ENCODE results near the gene MAP2K5. TPM values are rescaled to one million over a fixed set of nuclear protein-coding genes. Genes with fewer than 3 reads are reported as not detected.

Gene MAP2K5
- total and polyA plus RNA-seq, 4 donors = 3.8 to 6.4 (median 5.6) TPM

- H3K36me3 ChIP-seq (ENCODE audit: control insufficient read depth in 4 of 4, insufficient read depth in 3 of 4, low read depth in 1 of 4, low read length in 3 of 4) = peaks cover 0 to 6% (median 4%) of the 10 kb centered on the region in 4 donors
- H3K4me3 ChIP-seq (ENCODE audit: low read depth in 1 of 3, low read length in 3 of 3) = no peak overlapping the region
- no peak overlapping the region for H3K9ac ChIP-seq (ENCODE audit: low read depth in 1 of 2, low read length in 2 of 2)
- no peaks in the 10 kb centered on the region for H3K4me1 ChIP-seq (ENCODE audit: control insufficient read depth in 4 of 4, insufficient read depth in 4 of 4, low read length in 3 of 4)
- TF ChIP-seq FOXA1 (IDR thresholded peaks at IDR 0.05) (no peak), NR2F2 (IDR thresholded peaks at IDR 0.05) (no peak), ATF3 (IDR thresholded peaks at IDR 0.05) (no peak), YY1 (IDR thresholded peaks at IDR 0.05) (no peak), HNF4A (conservative IDR thresholded peaks at IDR 0.05) (peak; percentile 70 to 82), JUND (IDR thresholded peaks at IDR 0.05) (no peak), EGR1 (IDR thresholded peaks at IDR 0.05; ENCODE audit: low read depth in 2 of 2) (no peak), RXRA (IDR thresholded peaks at IDR 0.05) (peak; percentile 34 to 35), FOXA2 (IDR thresholded peaks at IDR 0.05) (no peak), GABPA (IDR thresholded peaks at IDR 0.05 in 1 of 2, conservative IDR thresholded peaks at IDR 0.05 in 1 of 2) (no peak), SP1 (IDR thresholded peaks at IDR 0.05) (peak; percentile 12), TAF1 (conservative IDR thresholded peaks at IDR 0.05) (no peak), MAX (IDR thresholded peaks at IDR 0.05) (no peak), CTCF (IDR thresholded peaks at IDR 0.05; ENCODE audit: low read depth, low read length, missing input control) (no peak), RAD21 (IDR thresholded peaks at IDR 0.05) (no peak), HNF4G (IDR thresholded peaks at IDR 0.05) (no peak)
- TF ChIP-seq, protein P1, sequence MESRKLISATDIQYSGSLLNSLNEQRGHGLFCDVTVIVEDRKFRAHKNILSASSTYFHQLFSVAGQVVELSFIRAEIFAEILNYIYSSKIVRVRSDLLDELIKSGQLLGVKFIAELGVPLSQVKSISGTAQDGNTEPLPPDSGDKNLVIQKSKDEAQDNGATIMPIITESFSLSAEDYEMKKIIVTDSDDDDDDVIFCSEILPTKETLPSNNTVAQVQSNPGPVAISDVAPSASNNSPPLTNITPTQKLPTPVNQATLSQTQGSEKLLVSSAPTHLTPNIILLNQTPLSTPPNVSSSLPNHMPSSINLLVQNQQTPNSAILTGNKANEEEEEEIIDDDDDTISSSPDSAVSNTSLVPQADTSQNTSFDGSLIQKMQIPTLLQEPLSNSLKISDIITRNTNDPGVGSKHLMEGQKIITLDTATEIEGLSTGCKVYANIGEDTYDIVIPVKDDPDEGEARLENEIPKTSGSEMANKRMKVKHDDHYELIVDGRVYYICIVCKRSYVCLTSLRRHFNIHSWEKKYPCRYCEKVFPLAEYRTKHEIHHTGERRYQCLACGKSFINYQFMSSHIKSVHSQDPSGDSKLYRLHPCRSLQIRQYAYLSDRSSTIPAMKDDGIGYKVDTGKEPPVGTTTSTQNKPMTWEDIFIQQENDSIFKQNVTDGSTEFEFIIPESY (IDR thresholded peaks at IDR 0.05) = no peak
- TF ChIP-seq, protein P2, sequence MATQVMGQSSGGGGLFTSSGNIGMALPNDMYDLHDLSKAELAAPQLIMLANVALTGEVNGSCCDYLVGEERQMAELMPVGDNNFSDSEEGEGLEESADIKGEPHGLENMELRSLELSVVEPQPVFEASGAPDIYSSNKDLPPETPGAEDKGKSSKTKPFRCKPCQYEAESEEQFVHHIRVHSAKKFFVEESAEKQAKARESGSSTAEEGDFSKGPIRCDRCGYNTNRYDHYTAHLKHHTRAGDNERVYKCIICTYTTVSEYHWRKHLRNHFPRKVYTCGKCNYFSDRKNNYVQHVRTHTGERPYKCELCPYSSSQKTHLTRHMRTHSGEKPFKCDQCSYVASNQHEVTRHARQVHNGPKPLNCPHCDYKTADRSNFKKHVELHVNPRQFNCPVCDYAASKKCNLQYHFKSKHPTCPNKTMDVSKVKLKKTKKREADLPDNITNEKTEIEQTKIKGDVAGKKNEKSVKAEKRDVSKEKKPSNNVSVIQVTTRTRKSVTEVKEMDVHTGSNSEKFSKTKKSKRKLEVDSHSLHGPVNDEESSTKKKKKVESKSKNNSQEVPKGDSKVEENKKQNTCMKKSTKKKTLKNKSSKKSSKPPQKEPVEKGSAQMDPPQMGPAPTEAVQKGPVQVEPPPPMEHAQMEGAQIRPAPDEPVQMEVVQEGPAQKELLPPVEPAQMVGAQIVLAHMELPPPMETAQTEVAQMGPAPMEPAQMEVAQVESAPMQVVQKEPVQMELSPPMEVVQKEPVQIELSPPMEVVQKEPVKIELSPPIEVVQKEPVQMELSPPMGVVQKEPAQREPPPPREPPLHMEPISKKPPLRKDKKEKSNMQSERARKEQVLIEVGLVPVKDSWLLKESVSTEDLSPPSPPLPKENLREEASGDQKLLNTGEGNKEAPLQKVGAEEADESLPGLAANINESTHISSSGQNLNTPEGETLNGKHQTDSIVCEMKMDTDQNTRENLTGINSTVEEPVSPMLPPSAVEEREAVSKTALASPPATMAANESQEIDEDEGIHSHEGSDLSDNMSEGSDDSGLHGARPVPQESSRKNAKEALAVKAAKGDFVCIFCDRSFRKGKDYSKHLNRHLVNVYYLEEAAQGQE (IDR thresholded peaks at IDR 0.05) = no peak
- no peak for DNase-seq (ENCODE audit: low spot score)
- no peak overlapping the region for H3K27ac ChIP-seq (ENCODE audit: low read depth in 1 of 2, low read length in 2 of 2)
- 94% methylated on average over 2 of the region's 2 CpGs for WGBS
- no peaks in the 10 kb centered on the region for H3K9me3 ChIP-seq (ENCODE audit: control insufficient read depth in 4 of 4, low read length in 3 of 4)
- no peaks in the 10 kb centered on the region for H3K27me3 ChIP-seq (ENCODE audit: control insufficient read depth in 4 of 4, insufficient read depth in 4 of 4, low read length in 3 of 4)
Observed at GRCh38 chr15:67660874-67661606, 118.5 kb downstream of the MAP2K5 start.

Measured in liver (tissue), 9 donors.